ENCODE results near the gene RCAN2. TPM values are rescaled to one million over a fixed set of nuclear protein-coding genes. Genes with fewer than 3 reads are reported as not detected.

RCAN2 gene
- total and polyA plus RNA-seq, 2 donors (not counting 1 experiment from before 2014, with no cell fraction given): not detected

DNA sequence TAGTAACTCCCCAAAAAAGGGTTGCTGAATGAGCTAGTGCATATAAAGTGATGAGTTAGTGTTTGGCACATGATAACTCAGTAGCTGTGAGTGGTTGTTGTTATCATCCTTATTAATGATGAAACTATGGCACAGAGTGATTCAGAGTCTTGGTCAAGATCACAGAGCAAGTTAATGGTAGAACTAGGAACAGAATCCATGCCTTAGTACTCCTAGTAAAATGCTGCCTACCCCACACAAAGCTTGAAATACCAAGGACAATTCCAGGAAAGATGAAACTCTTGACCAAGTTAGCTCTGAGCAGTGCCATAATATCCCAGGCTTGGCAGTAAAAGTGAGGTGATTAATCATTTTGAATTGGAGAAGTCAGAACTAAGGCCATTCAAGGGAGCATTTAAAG is 211.4 kb downstream of the RCAN2 start:
- H3K36me3 ChIP-seq (replicated peaks in 1 of 2; ENCODE audit: control extremely low read depth in 1 of 2, control insufficient read depth in 1 of 2, extremely low read depth in 1 of 2, insufficient read depth in 2 of 2, low read length in 1 of 2): no peaks in the 10 kb centered on the region
- no peak overlapping the region for H2AFZ ChIP-seq (ENCODE audit: insufficient read depth, low read depth, low read length, poor library complexity, severe bottlenecking)
- DNase-seq (no peak), ATAC-seq (ENCODE audit: low read depth) (no peak)
- POLR2A ChIA-PET: no interaction called here
- no peak overlapping the region for H3K27ac ChIP-seq (ENCODE audit: low read length in 2 of 2)
- H3K4me3 ChIP-seq (ENCODE audit: control extremely low read depth in 1 of 5, extremely low read depth in 1 of 5, insufficient read depth in 1 of 5, low read depth in 2 of 5, low read length in 4 of 5): no peak overlapping the region
- Mint-ChIP-seq H3K27ac (no peak overlapping the region), H3K4me1 (no peaks in the 10 kb centered on the region), H3K27me3 (peaks cover 4% of the 10 kb centered on the region), H3K9me3 (ENCODE audit: insufficient read depth) (no peaks in the 10 kb centered on the region), H3K4me3 (no peak overlapping the region)
- TF ChIP-seq EZH2 (IDR thresholded peaks at IDR 0.05; ENCODE audit: borderline replicate concordance, insufficient read depth, low read depth, low read length, poor library complexity, severe bottlenecking) (no peak), CTCF (IDR thresholded peaks at IDR 0.05) (no peak)
- CTCF ChIA-PET: interaction anchor here (0.5 kb wide), 1 partner anchor 60 kb away, joined by 3 read pairs; no protein-coding TSS in a partner anchor
- H3K4me2 ChIP-seq (replicated peaks; ENCODE audit: low read depth, low read length, poor library complexity, severe bottlenecking): no peak overlapping the region
- H3K27me3 ChIP-seq (replicated peaks in 1 of 4; ENCODE audit: control extremely low read depth in 1 of 4, control insufficient read depth in 3 of 4, insufficient read depth in 4 of 4, low read length in 3 of 4): peaks cover 0 to 4% (median 0%) of the 10 kb centered on the region in 4 experiments
- H3K79me2 ChIP-seq (ENCODE audit: control insufficient read depth, insufficient read depth, low read length): no peaks in the 10 kb centered on the region
- H4K20me1 ChIP-seq (ENCODE audit: control insufficient read depth, insufficient read depth, low read length, poor library complexity, severe bottlenecking): no peaks in the 10 kb centered on the region
- no peak overlapping the region for H3K9ac ChIP-seq (ENCODE audit: low read length)
- H3K9me3 ChIP-seq (ENCODE audit: control extremely low read depth in 1 of 3, control insufficient read depth in 2 of 3, insufficient read depth in 1 of 3, low read length in 2 of 3): no peaks in the 10 kb centered on the region
- no peaks in the 10 kb centered on the region for H3K4me1 ChIP-seq (ENCODE audit: control insufficient read depth in 2 of 2, insufficient read depth in 2 of 2, low read length in 2 of 2)
- intact Hi-C loops (cut with micrococcal nuclease): no loop called here

DNA sequence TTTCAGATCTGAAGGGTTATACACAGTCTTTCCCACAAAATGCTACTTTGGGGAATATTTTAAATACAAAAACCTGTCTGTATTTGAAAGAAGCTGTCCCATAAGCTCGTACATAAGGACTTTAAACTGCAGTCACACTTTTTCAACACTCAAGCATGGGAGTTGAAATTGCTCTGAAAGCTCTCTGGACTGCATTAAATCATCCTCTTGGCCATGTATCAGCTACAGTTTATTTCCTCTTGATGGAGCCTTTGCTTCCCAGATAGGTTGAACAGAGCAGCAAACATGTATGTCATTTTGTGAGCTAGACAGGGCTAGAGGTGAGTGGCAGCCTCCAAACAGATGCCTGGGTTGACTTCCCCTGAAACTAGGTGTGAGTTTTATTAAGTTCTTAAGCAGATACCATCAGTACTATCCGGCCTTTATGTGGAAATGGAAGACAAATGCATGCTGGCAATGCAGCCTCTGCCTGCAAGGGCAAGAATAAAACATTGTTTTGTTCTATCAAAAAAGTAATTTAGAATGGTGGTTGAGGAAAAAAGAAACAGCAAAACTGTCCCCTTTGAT is 214.6 kb downstream of the RCAN2 start:
- POLR2A ChIA-PET: no interaction called here

More for the DNA sequence above, 214.6 kb downstream of the RCAN2 start:
- no peaks in the 10 kb centered on the region for H3K79me2 ChIP-seq (ENCODE audit: control insufficient read depth, insufficient read depth, low read length)
- H3K27me3 ChIP-seq (replicated peaks in 1 of 4; ENCODE audit: control extremely low read depth in 1 of 4, control insufficient read depth in 3 of 4, insufficient read depth in 4 of 4, low read length in 3 of 4): peaks cover 0 to 4% (median 0%) of the 10 kb centered on the region in 4 experiments
- H3K9me3 ChIP-seq (ENCODE audit: control extremely low read depth in 1 of 3, control insufficient read depth in 2 of 3, insufficient read depth in 1 of 3, low read length in 2 of 3): no peaks in the 10 kb centered on the region
- H3K9ac ChIP-seq (ENCODE audit: low read length): no peak overlapping the region
- intact Hi-C loops (cut with micrococcal nuclease): no loop called here
- WGBS (ENCODE audit: insufficient coverage): 70% methylated on average over 2 of the region's 2 CpGs
- no peak for TF ChIP-seq EZH2 (IDR thresholded peaks at IDR 0.05; ENCODE audit: borderline replicate concordance, insufficient read depth, low read depth, low read length, poor library complexity, severe bottlenecking)
- H3K36me3 ChIP-seq (replicated peaks in 1 of 2; ENCODE audit: control extremely low read depth in 1 of 2, control insufficient read depth in 1 of 2, extremely low read depth in 1 of 2, insufficient read depth in 2 of 2, low read length in 1 of 2): no peaks in the 10 kb centered on the region
- no peaks in the 10 kb centered on the region for H4K20me1 ChIP-seq (ENCODE audit: control insufficient read depth, insufficient read depth, low read length, poor library complexity, severe bottlenecking)
- Mint-ChIP-seq H3K9me3 (ENCODE audit: insufficient read depth) (no peaks in the 10 kb centered on the region), H3K4me3 (no peak overlapping the region), H3K4me1 (no peaks in the 10 kb centered on the region), H3K27ac (no peak overlapping the region), H3K27me3 (peaks cover 4% of the 10 kb centered on the region)
- CTCF ChIA-PET: no interaction called here
- no peak overlapping the region for H3K4me3 ChIP-seq (ENCODE audit: control extremely low read depth in 1 of 5, extremely low read depth in 1 of 5, insufficient read depth in 1 of 5, low read depth in 2 of 5, low read length in 4 of 5)
- no peaks in the 10 kb centered on the region for H3K4me1 ChIP-seq (ENCODE audit: control insufficient read depth in 2 of 2, insufficient read depth in 2 of 2, low read length in 2 of 2)
- H3K27ac ChIP-seq (ENCODE audit: low read length in 2 of 2): no peak overlapping the region
- DNase-seq (no peak), ATAC-seq (ENCODE audit: low read depth) (no peak)
- H3K4me2 ChIP-seq (replicated peaks; ENCODE audit: low read depth, low read length, poor library complexity, severe bottlenecking): no peak overlapping the region
- no peak overlapping the region for H2AFZ ChIP-seq (ENCODE audit: insufficient read depth, low read depth, low read length, poor library complexity, severe bottlenecking)

Measured in B cell (primary cell).